ENCODE measurements around the gene LIM2.
"Not testable (repeated sequence)": the region's sequence is repeated elsewhere in the genome, so short reads cannot be mapped to it uniquely, and the experiment has no call there.

The LIM2 gene

DNA sequence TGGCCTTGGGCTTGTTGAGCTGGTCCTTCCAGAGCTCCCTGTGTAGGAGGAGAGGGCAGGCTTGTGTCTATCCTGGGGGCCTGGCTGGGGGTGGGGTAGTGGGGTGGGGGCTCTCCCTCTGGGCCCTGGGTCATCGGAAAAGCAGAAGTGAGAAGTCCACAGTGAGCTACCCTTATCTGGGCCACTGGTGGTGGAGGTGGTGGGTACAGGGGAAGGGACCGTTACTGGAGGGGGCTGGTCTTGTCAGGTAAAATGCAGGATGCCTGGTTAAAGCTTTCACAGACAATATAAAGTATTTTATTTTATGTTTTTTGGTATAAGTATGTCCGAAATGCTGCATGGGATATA is 30.0 kb upstream of the LIM2 start:
- TF ChIP-seq, protein P1, sequence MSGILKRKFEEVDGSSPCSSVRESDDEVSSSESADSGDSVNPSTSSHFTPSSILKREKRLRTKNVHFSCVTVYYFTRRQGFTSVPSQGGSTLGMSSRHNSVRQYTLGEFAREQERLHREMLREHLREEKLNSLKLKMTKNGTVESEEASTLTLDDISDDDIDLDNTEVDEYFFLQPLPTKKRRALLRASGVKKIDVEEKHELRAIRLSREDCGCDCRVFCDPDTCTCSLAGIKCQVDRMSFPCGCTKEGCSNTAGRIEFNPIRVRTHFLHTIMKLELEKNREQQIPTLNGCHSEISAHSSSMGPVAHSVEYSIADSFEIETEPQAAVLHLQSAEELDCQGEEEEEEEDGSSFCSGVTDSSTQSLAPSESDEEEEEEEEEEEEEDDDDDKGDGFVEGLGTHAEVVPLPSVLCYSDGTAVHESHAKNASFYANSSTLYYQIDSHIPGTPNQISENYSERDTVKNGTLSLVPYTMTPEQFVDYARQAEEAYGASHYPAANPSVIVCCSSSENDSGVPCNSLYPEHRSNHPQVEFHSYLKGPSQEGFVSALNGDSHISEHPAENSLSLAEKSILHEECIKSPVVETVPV (CRISPR knock-in tag; IDR thresholded peaks at IDR 0.05): no peak
- no peak for ATAC-seq

DNA sequence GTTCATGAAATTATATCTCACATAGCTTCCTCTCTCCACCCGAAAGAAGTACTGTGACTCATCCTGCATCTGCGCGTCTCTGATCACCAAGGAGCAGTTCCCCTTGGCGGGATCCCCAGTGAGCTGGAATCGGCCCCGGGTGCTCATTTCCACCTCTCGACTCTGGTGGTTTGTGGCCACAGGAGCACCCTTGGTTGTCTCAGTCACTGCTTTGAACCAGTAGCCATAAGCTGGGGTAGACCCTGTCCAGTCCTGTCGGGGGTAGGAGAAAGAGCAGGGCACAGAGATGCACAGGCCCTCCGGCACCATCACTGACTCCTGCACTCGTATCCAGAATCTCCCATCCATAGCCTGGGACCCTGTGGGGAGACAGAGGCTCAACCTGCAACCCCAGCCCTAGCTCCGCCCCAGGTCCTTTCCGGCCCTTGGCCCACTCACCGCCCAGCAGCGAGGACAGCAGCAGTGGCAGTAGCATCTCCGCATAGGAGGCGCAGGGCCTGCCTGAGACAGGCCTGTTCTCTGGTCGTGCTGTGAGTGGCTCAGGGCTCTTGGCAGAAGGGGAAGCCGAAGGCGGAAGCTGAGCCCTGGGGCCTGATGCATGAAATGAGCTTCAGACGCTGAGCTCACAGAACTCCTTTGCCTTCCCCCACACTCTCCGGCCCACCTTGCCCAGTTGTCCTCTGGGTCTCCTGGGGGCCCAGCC is 29.5 kb upstream of the LIM2 start, which contains the start of gene SIGLEC10:
TSS of gene SIGLEC10 (minus strand) at position 536 of the 703 bp plus-strand sequence. CDS start at position 475, 61 bp downstream.
- ATAC-seq: no peak
- TF ChIP-seq ZFP3 (CRISPR knock-in tag; IDR thresholded peaks at IDR 0.05) (no peak), ESRRG (CRISPR knock-in tag; IDR thresholded peaks at IDR 0.05) (no peak), PPARA (CRISPR knock-in tag; IDR thresholded peaks at IDR 0.05; ENCODE audit: borderline replicate concordance) (no peak), OSR1 (CRISPR knock-in tag; IDR thresholded peaks at IDR 0.05) (no peak), ZNF565 (CRISPR knock-in tag; conservative IDR thresholded peaks at IDR 0.05; ENCODE audit: low read depth) (no peak), TCF4 (CRISPR knock-in tag; IDR thresholded peaks at IDR 0.05; ENCODE audit: borderline replicate concordance) (no peak), SNAI2 (CRISPR knock-in tag; IDR thresholded peaks at IDR 0.05) (no peak), TOX (CRISPR knock-in tag; IDR thresholded peaks at IDR 0.05; ENCODE audit: borderline replicate concordance) (no peak), BACH2 (CRISPR knock-in tag; IDR thresholded peaks at IDR 0.05; ENCODE audit: borderline replicate concordance) (no peak), ZNF8 (CRISPR knock-in tag; IDR thresholded peaks at IDR 0.05) (no peak)
- TF ChIP-seq, protein P2, sequence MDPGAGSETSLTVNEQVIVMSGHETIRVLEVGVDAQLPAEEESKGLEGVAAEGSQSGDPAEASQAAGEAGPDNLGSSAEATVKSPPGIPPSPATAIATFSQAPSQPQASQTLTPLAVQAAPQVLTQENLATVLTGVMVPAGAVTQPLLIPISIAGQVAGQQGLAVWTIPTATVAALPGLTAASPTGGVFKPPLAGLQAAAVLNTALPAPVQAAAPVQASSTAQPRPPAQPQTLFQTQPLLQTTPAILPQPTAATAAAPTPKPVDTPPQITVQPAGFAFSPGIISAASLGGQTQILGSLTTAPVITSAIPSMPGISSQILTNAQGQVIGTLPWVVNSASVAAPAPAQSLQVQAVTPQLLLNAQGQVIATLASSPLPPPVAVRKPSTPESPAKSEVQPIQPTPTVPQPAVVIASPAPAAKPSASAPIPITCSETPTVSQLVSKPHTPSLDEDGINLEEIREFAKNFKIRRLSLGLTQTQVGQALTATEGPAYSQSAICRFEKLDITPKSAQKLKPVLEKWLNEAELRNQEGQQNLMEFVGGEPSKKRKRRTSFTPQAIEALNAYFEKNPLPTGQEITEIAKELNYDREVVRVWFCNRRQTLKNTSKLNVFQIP (CRISPR knock-in tag; IDR thresholded peaks at IDR 0.05; ENCODE audit: borderline replicate concordance, low read depth): no peak
- TF ChIP-seq, protein P3, sequence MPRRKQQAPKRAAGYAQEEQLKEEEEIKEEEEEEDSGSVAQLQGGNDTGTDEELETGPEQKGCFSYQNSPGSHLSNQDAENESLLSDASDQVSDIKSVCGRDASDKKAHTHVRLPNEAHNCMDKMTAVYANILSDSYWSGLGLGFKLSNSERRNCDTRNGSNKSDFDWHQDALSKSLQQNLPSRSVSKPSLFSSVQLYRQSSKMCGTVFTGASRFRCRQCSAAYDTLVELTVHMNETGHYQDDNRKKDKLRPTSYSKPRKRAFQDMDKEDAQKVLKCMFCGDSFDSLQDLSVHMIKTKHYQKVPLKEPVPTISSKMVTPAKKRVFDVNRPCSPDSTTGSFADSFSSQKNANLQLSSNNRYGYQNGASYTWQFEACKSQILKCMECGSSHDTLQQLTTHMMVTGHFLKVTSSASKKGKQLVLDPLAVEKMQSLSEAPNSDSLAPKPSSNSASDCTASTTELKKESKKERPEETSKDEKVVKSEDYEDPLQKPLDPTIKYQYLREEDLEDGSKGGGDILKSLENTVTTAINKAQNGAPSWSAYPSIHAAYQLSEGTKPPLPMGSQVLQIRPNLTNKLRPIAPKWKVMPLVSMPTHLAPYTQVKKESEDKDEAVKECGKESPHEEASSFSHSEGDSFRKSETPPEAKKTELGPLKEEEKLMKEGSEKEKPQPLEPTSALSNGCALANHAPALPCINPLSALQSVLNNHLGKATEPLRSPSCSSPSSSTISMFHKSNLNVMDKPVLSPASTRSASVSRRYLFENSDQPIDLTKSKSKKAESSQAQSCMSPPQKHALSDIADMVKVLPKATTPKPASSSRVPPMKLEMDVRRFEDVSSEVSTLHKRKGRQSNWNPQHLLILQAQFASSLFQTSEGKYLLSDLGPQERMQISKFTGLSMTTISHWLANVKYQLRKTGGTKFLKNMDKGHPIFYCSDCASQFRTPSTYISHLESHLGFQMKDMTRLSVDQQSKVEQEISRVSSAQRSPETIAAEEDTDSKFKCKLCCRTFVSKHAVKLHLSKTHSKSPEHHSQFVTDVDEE (CRISPR knock-in tag; IDR thresholded peaks at IDR 0.05): no peak
- TF ChIP-seq, protein P4, sequence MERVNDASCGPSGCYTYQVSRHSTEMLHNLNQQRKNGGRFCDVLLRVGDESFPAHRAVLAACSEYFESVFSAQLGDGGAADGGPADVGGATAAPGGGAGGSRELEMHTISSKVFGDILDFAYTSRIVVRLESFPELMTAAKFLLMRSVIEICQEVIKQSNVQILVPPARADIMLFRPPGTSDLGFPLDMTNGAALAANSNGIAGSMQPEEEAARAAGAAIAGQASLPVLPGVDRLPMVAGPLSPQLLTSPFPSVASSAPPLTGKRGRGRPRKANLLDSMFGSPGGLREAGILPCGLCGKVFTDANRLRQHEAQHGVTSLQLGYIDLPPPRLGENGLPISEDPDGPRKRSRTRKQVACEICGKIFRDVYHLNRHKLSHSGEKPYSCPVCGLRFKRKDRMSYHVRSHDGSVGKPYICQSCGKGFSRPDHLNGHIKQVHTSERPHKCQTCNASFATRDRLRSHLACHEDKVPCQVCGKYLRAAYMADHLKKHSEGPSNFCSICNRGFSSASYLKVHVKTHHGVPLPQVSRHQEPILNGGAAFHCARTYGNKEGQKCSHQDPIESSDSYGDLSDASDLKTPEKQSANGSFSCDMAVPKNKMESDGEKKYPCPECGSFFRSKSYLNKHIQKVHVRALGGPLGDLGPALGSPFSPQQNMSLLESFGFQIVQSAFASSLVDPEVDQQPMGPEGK (CRISPR knock-in tag; IDR thresholded peaks at IDR 0.05; ENCODE audit: borderline replicate concordance): no peak
- TF ChIP-seq, protein P5, sequence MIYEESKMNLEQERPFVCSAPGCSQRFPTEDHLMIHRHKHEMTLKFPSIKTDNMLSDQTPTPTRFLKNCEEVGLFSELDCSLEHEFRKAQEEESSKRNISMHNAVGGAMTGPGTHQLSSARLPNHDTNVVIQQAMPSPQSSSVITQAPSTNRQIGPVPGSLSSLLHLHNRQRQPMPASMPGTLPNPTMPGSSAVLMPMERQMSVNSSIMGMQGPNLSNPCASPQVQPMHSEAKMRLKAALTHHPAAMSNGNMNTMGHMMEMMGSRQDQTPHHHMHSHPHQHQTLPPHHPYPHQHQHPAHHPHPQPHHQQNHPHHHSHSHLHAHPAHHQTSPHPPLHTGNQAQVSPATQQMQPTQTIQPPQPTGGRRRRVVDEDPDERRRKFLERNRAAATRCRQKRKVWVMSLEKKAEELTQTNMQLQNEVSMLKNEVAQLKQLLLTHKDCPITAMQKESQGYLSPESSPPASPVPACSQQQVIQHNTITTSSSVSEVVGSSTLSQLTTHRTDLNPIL (CRISPR knock-in tag; IDR thresholded peaks at IDR 0.05; ENCODE audit: low read depth): no peak

DNA sequence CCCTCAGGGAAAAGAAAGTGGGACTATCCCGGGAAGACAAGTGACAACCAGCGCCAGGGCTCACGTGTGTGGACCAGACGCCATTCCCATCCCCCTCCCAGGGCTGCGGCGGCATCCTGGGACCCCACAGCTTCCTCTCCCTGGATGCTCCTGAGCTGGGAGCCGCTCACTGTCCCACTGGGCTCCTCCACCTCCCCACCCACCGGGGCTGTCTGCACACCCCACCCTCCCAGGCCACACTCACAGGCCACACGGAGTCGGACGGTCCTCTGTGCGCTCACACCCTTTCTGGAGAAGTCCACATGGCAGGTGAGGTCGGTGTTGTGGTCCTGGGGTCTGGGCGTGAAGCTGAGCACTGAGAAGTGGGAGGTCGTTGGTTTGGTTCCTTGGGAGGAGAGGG is 28.6 kb upstream of the LIM2 start:
- ATAC-seq: not testable (repeated sequence)

DNA sequence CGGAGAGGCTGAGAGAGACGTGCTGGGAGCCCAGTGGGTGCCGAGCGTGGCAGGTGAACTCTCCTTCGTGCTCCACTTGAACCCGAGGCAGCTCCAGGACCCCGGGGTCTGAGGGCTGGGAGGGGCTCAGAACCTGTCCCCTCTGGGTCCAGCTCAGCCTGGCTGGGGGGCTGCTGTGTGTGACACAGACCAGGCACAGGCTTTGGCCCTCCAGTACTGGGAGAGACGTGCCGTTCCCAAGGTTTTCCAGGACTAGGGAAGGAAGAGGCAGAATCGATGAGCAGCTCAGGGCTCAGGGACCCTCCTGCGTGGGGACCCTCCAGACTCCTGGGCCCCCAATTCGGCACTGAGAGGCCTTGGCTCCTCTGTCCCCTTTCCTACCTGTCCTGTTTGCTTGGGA is 27.4 kb upstream of the LIM2 start:
- no peak for ATAC-seq
- TF ChIP-seq SNAI2 (CRISPR knock-in tag; IDR thresholded peaks at IDR 0.05) (no peak), TOX (CRISPR knock-in tag; IDR thresholded peaks at IDR 0.05; ENCODE audit: borderline replicate concordance) (no peak), OSR1 (CRISPR knock-in tag; IDR thresholded peaks at IDR 0.05) (no peak), RARB (CRISPR knock-in tag; IDR thresholded peaks at IDR 0.05) (no peak), BACH2 (CRISPR knock-in tag; IDR thresholded peaks at IDR 0.05; ENCODE audit: borderline replicate concordance) (no peak), TCF4 (CRISPR knock-in tag; IDR thresholded peaks at IDR 0.05; ENCODE audit: borderline replicate concordance) (no peak), ZC3H10 (CRISPR knock-in tag; IDR thresholded peaks at IDR 0.05) (no peak), CSDC2 (CRISPR knock-in tag; IDR thresholded peaks at IDR 0.05) (no peak), ZNF8 (CRISPR knock-in tag; IDR thresholded peaks at IDR 0.05) (no peak), ISL1 (CRISPR knock-in tag; IDR thresholded peaks at IDR 0.05) (no peak), ZNF565 (CRISPR knock-in tag; conservative IDR thresholded peaks at IDR 0.05; ENCODE audit: low read depth) (no peak), ZFP30 (CRISPR knock-in tag; IDR thresholded peaks at IDR 0.05) (no peak), ESRRG (CRISPR knock-in tag; IDR thresholded peaks at IDR 0.05) (no peak), ZNF70 (CRISPR knock-in tag; IDR thresholded peaks at IDR 0.05) (no peak), PPARA (CRISPR knock-in tag; IDR thresholded peaks at IDR 0.05; ENCODE audit: borderline replicate concordance) (no peak), GLIS3 (CRISPR knock-in tag; IDR thresholded peaks at IDR 0.05) (no peak), ARNTL (CRISPR knock-in tag; IDR thresholded peaks at IDR 0.05; ENCODE audit: borderline replicate concordance, low read depth) (no peak)
- TF ChIP-seq, protein P2 (CRISPR knock-in tag; IDR thresholded peaks at IDR 0.05; ENCODE audit: borderline replicate concordance, low read depth): no peak
- TF ChIP-seq, protein P4 (CRISPR knock-in tag; IDR thresholded peaks at IDR 0.05; ENCODE audit: borderline replicate concordance): no peak

All from SK-N-SH treated with all-trans-retinoic acid at 6 μM for 48 hours (cell line).